GM12875 (cell line): ENCODE results near the gene S100A1.

Experiments used
- H3K4me3 ChIP-seq: one replicate; pipeline ENCODE4 v1.5.1; 2011; ENCODE audit warnings: low read depth, low read length, control low read depth
- TF ChIP-seq, protein P1 (sequence below): IDR thresholded peaks from 2 replicates; pipeline ENCODE4 v1.5.1; 2011; ENCODE audit warnings: low read depth, mild to moderate bottlenecking, control low read depth, inconsistent platforms, low read length, moderate library complexity, borderline replicate concordance; ENCODE audit not compliant: insufficient read depth

S100A1 gene

DNA sequence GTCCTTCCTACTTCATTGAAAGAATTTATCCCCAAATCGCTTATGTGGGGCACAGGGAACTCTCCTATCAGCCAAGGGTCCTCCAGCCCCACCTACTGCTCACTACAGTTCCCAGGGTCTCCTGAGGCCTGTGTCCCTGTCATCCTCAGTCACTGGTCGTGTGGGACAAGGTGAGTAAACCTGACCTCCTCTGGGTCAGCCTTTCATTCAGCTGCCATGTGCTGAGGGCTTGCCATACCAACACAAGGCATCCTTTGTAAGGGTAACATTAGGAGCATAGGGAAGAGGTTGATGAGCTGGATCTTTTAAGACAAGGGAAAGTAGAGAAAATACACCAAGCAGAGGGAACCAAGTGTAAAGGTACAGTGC, 19.1 kb downstream of the S100A1 start:
- TF ChIP-seq, protein P1, sequence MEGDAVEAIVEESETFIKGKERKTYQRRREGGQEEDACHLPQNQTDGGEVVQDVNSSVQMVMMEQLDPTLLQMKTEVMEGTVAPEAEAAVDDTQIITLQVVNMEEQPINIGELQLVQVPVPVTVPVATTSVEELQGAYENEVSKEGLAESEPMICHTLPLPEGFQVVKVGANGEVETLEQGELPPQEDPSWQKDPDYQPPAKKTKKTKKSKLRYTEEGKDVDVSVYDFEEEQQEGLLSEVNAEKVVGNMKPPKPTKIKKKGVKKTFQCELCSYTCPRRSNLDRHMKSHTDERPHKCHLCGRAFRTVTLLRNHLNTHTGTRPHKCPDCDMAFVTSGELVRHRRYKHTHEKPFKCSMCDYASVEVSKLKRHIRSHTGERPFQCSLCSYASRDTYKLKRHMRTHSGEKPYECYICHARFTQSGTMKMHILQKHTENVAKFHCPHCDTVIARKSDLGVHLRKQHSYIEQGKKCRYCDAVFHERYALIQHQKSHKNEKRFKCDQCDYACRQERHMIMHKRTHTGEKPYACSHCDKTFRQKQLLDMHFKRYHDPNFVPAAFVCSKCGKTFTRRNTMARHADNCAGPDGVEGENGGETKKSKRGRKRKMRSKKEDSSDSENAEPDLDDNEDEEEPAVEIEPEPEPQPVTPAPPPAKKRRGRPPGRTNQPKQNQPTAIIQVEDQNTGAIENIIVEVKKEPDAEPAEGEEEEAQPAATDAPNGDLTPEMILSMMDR: no peak
- H3K4me3 ChIP-seq: no peak overlapping the region

DNA sequence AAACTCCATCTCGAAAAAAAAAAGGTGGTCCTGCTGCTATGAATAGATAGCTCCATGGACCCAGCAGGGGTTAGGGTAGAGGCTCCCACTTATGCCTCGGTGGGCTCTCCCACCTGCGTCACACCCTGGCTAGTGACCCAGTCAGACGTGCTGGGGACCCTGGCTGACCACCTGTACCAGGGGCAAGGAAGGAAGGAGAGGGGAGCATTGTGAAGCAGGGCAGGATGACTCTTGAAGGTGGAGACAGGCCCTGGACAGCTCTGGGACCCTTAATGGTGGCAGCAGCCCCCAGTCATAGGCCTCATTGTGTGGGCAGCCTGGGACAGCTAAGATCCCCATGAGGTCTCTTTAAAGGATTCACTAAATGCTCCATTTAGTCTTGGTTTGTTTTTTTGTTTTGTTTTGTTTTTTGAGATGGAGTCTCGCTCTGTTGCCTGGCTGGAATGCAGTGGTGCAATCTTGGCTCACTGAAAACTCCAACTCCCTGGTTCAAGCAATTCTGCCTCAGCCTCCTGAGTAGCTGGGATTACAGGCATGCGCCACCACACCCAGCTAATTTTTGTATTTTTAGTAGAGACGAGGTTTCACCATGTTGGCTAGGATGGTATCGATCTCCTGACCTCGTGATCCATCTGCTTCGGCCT, 19.9 kb downstream of the S100A1 start:
- no peak overlapping the region for H3K4me3 ChIP-seq
- TF ChIP-seq, protein P1: no peak

DNA sequence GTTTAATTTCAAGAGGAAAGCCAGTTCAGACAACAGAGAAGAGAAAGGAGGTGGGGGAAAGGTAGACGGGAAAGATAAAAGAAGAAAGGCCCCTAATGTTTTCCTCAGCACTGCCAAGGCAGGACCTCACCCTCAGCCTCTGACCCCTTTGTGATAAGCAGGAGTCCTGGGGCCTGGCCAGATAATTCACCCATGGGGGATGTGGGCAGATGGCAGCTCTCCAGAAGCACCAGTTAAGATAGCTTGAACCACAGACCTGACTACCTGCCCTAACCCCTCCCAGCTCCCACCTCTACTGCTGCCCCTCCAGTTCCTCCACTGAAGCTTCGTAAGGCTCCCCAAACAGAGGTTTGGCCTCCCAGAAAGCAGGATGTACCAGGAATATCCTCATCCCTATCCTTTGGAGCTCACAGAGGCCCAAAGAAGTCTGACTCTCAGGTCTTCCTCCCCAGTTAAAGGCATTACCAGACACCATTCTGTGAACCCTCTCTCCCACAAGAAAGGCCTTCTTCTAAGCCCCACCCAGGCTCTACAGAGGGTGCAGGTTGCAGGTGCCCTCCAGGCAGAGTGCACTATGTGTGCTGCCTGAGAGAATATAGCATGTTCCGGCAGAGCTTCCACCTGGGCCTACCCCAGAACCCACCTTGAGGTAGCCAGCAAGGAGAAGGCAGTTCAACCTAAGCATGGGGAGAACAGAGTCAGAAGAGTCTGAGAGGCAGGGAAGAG, 21.1 kb downstream of the S100A1 start:
- no peak overlapping the region for H3K4me3 ChIP-seq
- TF ChIP-seq, protein P1: no peak

DNA sequence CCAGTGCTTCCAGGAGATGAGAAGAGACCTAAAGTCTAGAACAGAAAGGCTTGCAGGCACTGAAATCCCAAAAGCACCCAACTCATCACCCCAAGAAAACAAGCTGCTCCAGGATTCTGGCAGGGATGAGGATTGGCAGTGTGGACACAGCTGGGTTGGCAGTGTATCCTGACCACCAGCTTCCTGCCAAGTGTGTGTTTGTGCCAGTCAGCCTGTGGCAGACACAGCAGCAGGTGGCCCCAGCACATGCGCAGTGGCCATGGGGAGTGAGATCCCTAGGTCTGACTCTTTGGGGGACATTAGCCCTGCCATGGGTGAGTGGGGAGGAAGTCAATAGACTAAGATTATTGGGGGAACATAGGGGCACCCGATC, 21.6 kb downstream of the S100A1 start:
- TF ChIP-seq, protein P1: no peak
- no peak overlapping the region for H3K4me3 ChIP-seq

DNA sequence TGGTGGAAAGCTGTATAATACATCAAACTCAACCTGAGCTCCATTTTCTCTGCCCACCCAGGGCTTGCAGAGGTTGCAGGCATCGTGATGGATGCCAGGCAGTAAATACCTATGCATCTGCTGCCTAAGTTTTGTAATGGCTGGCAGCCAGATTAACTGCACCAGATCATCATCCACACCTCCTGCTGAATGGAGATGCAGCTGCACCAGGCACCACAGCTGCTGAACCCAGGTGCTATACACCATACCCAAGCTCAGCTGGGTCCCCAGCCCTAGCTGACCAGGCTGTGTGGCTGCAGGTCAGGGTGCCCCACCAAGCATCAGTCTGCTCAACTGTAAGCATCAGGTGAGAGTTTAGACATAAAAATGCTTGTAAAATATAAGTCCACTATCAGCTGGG, 23.5 kb downstream of the S100A1 start:
- H3K4me3 ChIP-seq: no peak overlapping the region
- TF ChIP-seq, protein P1: no peak

DNA sequence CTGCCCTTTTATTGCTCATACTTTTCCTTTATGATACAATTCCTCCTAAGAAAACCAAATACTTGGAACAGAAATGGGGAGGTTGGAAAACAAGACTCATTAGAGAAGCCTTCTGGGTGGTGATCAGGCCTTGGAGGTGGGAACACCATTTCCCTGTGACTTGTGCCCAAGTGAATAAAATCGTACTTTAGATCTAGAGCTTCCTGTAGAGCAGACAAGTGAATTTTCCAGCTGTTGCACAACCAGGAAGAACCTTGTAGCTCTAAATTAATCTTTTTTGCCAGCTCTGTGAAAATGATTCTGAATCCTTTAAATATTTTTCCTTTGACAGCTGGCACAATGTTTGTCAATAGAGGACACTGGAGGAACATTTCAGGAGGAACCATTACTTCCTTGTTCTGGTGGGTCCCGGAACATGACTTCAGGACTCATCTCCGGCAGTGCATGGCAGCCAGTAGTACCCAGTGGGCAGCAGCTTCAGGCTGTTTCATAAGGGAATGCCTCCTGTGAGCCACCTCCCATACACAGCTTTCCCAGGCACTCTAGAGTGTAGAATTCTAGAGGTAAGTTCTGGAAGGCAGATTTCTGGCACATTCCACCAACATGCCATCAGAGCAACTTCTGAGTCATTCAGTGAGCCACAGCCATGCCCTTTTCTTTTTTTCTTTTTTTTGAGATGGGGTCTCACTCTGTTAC, 24.7 kb downstream of the S100A1 start:
- TF ChIP-seq, protein P1: no peak
- H3K4me3 ChIP-seq: no peak overlapping the region
